OCI-LY7 (cell line): Measurements from ENCODE around the gene NAV2. TPM values are rescaled to one million over a fixed set of nuclear protein-coding genes. Genes with fewer than 3 reads are reported as not detected.

Source experiments
- BruUV-seq: library from RNA; stranded (reverse); fragments of 400-500 nt; replicated peaks from 2 replicates; lab custom pipeline; 2021; lab: Mats Ljungman, UMichigan
- CTCF ChIA-PET: fragments of 300-600 bp; sonication (Branson Sonifier 250); formaldehyde crosslinking; loops from one replicate; lab custom pipeline; 2022; ENCODE audit warnings: antibody characterized with exemption; ENCODE audit not compliant: unreplicated experiment; lab: Charles Lee
- POLR2A ChIA-PET: fragments of 300-600 bp; sonication (Branson Sonifier 250); formaldehyde crosslinking; loops from one replicate; lab custom pipeline; 2022; ENCODE audit warnings: antibody characterized with exemption; lab: Charles Lee
- DNase-seq: peaks from one replicate; pipeline ENCODE4 v3.0.0-alpha.2; 2015; ENCODE audit warnings: low spot score
- H2AFZ ChIP-seq: fragments of 200-600 bp; sonication (generic), shearing (Covaris generic); 2 replicates; pipeline ENCODE4 v1.6.1; 2014; ENCODE audit warnings: mild to moderate bottlenecking, antibody characterized with exemption, low read length, moderate library complexity
- H3K27ac ChIP-seq: fragments of 200-600 bp; sonication (generic); 2 replicates; pipeline ENCODE4 v1.5.1; 2014; ENCODE audit warnings: mixed run types, low read depth, mild to moderate bottlenecking, moderate library complexity, low read length, inconsistent platforms; ENCODE audit not compliant: poor library complexity, severe bottlenecking
- H3K36me3 ChIP-seq: fragments of 200-600 bp; sonication (generic); 2 replicates; pipeline ENCODE4 v1.6.1; 2014; ENCODE audit warnings: mild to moderate bottlenecking, antibody characterized with exemption, low read length, moderate library complexity, mixed read lengths; ENCODE audit not compliant: insufficient read depth
- H3K4me1 ChIP-seq: fragments of 200-600 bp; sonication (generic); 2 replicates; pipeline ENCODE4 v1.5.1; 2014; ENCODE audit warnings: mild to moderate bottlenecking, low read length; ENCODE audit not compliant: insufficient read depth, poor library complexity, severe bottlenecking
- H3K4me2 ChIP-seq: fragments of 200-600 bp; sonication (generic); 2 replicates; pipeline ENCODE4 v1.6.1; 2014; ENCODE audit warnings: mild to moderate bottlenecking, low read length
- H3K4me3 ChIP-seq: fragments of 200-600 bp; sonication (generic); 2 replicates; pipeline ENCODE4 v1.5.1; 2014; ENCODE audit warnings: mild to moderate bottlenecking, low read depth, low read length; ENCODE audit not compliant: poor library complexity, severe bottlenecking
- H3K79me2 ChIP-seq: fragments of 200-600 bp; sonication (generic); 2 replicates; pipeline ENCODE4 v1.6.1; 2016; ENCODE audit warnings: low read depth, mild to moderate bottlenecking, low read length, moderate library complexity, mixed read lengths; ENCODE audit not compliant: insufficient read depth
- H3K9me2 ChIP-seq: fragments of 200-600 bp; sonication (generic); 2 replicates; pipeline ENCODE4 v1.6.1; 2016; ENCODE audit warnings: mild to moderate bottlenecking, low read length, mixed read lengths; ENCODE audit not compliant: insufficient read depth
- H3K9me3 ChIP-seq: fragments of 200-600 bp; sonication (generic); 2 replicates; pipeline ENCODE4 v1.6.1; 2014; ENCODE audit warnings: mild to moderate bottlenecking, mixed run types, low read length, mixed read lengths
- H4K20me1 ChIP-seq: fragments of 200-600 bp; sonication (generic); 2 replicates; pipeline ENCODE4 v1.6.1; 2014; ENCODE audit warnings: mild to moderate bottlenecking, antibody characterized with exemption, low read length, moderate library complexity, mixed read lengths; ENCODE audit not compliant: insufficient read depth
- CTCF ChIP-seq: fragments of 200-600 bp; sonication (generic); conservative IDR thresholded peaks from 2 replicates; pipeline ENCODE4 v1.5.1; 2014; ENCODE audit warnings: mild to moderate bottlenecking, antibody characterized with exemption, low read length, moderate library complexity, mixed read lengths
- EZH2phosphoT487 ChIP-seq: fragments of 200-600 bp; sonication (generic); IDR thresholded peaks from 2 replicates; pipeline ENCODE4 v1.6.1; 2018; ENCODE audit warnings: low read depth, borderline replicate concordance, mild to moderate bottlenecking, mixed run types, antibody characterized with exemption, low read length, moderate library complexity, mixed read lengths
- intact Hi-C: fragments of 100-400 bp; cut with micrococcal nuclease; formaldehyde crosslinking; loops from one replicate; pipeline ENCODE4 v1.10.0; 2022; ENCODE audit not compliant: unreplicated experiment
- total RNA-seq, 2 experiments: library from RNA; depleted of rRNA in 1 of 2; stranded (reverse); fragments of >200 nt in 1 of 2; shearing (Covaris generic) in 1 of 2; gene quantifications; 2 replicates each; pipeline ENCODE4 v1.2.3, GENCODE V29; 2014 to 2022

The NAV2 gene
- total RNA-seq, 2 experiments from 2014 or later, result 0.06 to 0.68 TPM

DNA sequence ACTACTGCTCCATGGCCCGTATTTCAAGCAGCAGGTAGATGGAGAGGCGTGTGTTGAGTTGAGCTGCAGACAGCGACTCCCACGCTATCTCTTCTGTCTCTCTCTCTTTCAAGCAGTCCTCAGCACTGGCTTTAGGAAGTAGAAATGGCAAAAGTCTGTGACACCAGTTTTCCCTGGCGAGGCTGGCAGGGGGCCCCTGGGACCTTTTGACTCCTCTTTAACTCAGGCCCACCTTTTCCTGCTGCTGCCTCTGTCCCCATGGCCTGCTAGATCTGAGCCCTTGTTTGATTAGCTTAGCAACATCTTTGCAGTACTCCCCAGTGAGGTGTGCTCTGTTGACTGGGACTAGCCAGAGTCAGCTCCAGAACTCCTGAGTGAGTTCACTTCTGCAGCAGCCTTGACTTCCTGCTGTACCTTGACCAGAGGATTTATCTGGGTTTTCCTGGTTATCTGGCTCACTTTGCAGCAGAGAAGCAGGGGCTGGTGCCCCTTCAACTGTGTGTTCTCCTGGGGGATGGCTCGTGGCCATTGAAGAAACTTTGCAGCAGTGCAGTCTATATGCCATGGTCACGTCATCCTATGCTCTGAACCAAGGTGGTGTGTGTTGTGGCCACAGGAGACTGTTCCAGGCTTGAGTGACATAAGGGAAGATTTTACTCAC is 263.8 kb downstream of the NAV2 start:
- Histone ChIP-seq H3K4me2 (no peak overlapping the region), H3K9me2 (no peaks in the 10 kb centered on the region), H3K36me3 (no peaks in the 10 kb centered on the region), H3K79me2 (no peaks in the 10 kb centered on the region), H2AFZ (no peak overlapping the region), H3K4me3 (no peak overlapping the region), H3K9me3 (no peaks in the 10 kb centered on the region), H3K27ac (no peak overlapping the region), H3K4me1 (no peaks in the 10 kb centered on the region), H4K20me1 (no peaks in the 10 kb centered on the region)
- intact Hi-C loops, result no loop called here
- BruUV-seq, result no TSS peak
- CTCF ChIA-PET, result no interaction called here
- POLR2A ChIA-PET, result no interaction called here
- no peak for DNase-seq
- TF ChIP-seq EZH2phosphoT487 (no peak), CTCF (no peak)

DNA sequence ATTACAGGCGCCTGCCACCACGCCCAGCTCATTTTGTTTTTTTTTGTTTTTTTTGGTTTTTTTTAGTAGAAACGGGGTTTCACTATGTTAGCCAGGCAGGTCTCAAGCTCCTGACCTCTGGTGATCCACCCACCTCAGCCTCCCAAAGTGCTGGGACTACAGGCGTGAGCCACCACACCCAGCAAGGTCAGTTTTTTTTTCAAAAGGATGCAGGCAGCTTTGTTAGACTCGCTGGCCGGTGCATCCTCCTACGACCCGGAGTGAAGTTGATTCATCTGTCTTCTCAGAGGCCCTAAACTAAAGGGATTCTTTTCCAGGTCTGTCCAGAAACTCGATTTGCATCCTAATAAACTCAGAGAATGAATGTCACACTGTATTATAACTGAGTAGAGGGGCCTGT is 265.3 kb downstream of the NAV2 start:
- CTCF ChIA-PET, result no interaction called here
- no peak overlapping the region for H3K27ac ChIP-seq

More for the DNA sequence above, 265.3 kb downstream of the NAV2 start:
- POLR2A ChIA-PET, result no interaction called here
- Histone ChIP-seq H3K4me3 (no peak overlapping the region), H3K9me2 (no peaks in the 10 kb centered on the region), H3K79me2 (no peaks in the 10 kb centered on the region), H3K9me3 (no peaks in the 10 kb centered on the region), H4K20me1 (no peaks in the 10 kb centered on the region), H3K4me1 (no peaks in the 10 kb centered on the region), H2AFZ (no peak overlapping the region), H3K36me3 (no peaks in the 10 kb centered on the region), H3K4me2 (no peak overlapping the region)
- intact Hi-C loops, result no loop called here
- no TSS peak for BruUV-seq
- DNase-seq, result no peak
- TF ChIP-seq CTCF, result no peak
- no peak for TF ChIP-seq EZH2phosphoT487
